HepG2 (cell line): ENCODE measurements around the gene PPP1CB.

Experiments used
- ARNTL ChIP-seq: sonication (generic); formaldehyde crosslinking; IDR thresholded peaks from 2 replicates; pipeline ENCODE4 v1.4.0; 2020; ENCODE audit warnings: mild to moderate bottlenecking, missing genetic modification reagents
- ASH2L ChIP-seq: fragments of 300-600, 200-600 bp; sonication (generic); IDR thresholded peaks from 2 replicates; pipeline ENCODE4 v1.7.0; 2017; ENCODE audit warnings: low read depth, mild to moderate bottlenecking, moderate library complexity, mixed read lengths, low read length; ENCODE audit not compliant: insufficient read length
- BHLHE40 ChIP-seq: IDR thresholded peaks from 2 replicates; pipeline ENCODE4 v1.6.1; 2011; ENCODE audit warnings: low read length, improper control_type of control experiment
- HDAC1 ChIP-seq: sonication (generic); formaldehyde crosslinking; IDR thresholded peaks from 2 replicates; pipeline ENCODE4 v1.5.1; 2020; ENCODE audit warnings: mild to moderate bottlenecking, missing genetic modification reagents
- JUN ChIP-seq: sonication (generic); formaldehyde crosslinking; IDR thresholded peaks from 2 replicates; pipeline ENCODE4 v1.4.0; 2020; ENCODE audit warnings: mild to moderate bottlenecking, missing genetic modification reagents
- NFYB ChIP-seq: sonication (generic); formaldehyde crosslinking; IDR thresholded peaks from 2 replicates; pipeline ENCODE4 v1.4.0; 2020; ENCODE audit warnings: missing genetic modification reagents
- SALL2 ChIP-seq: sonication (generic); formaldehyde crosslinking; IDR thresholded peaks from 2 replicates; pipeline ENCODE4 v1.8.1; 2023; ENCODE audit warnings: mild to moderate bottlenecking, missing genetic modification reagents, inconsistent platforms
- ZNF282 ChIP-seq: fragments of 450-650 bp; IDR thresholded peaks from 2 replicates; pipeline ENCODE4 v1.6.1; 2018; ENCODE audit not compliant: partially characterized antibody
- ZNF441 ChIP-seq: sonication (generic); formaldehyde crosslinking; IDR thresholded peaks from 2 replicates; pipeline ENCODE4 v1.7.0; 2021; ENCODE audit warnings: missing genetic modification reagents, borderline replicate concordance
- TF ChIP-seq, protein P1 (sequence below): sonication (generic); formaldehyde crosslinking; IDR thresholded peaks from 2 replicates; pipeline ENCODE4 v1.4.0; 2020; ENCODE audit warnings: mild to moderate bottlenecking, missing genetic modification reagents
- TF ChIP-seq, protein P2 (sequence below): sonication (generic); formaldehyde crosslinking; IDR thresholded peaks from 2 replicates; pipeline ENCODE4 v1.5.0; 2020; ENCODE audit warnings: mild to moderate bottlenecking, missing genetic modification reagents, moderate library complexity
- TF ChIP-seq, protein P3 (sequence below): sonication (generic); formaldehyde crosslinking; IDR thresholded peaks from 2 replicates; pipeline ENCODE4 v1.8.1; 2023; ENCODE audit warnings: mild to moderate bottlenecking, missing genetic modification reagents, borderline replicate concordance

DNA sequence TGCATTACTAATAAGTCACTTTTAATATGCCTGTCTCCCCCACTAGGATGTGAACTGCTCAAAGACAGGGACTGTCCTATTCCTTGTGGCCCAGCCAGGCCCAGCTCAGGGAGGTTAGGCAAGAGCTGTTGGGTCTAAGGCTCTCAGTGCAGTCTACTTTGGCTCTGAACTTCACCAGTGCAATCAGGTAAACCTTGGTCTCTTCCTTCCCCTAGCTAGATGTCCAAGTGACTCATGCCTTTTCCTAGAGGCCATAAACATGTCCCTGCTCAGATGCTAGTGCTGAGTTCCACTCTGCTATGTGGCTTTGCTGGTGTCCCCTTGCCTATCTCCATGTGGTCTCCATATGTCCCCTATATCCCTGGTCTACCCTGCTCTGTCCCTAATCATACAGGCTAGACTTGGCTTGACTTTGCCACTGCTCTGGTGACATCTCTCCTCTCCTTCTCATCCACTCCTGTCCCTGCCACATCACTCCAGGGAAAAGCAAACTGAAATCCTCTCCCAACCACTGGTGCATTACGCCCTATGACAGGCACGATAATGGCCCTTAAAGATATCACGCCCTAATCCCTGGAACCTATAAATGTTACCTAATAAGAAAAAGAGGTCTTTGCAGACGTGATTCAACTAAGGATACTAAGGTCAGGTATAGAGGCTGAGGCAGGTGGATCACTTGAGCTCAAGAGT, 45.7 kb upstream of the PPP1CB start:
- no peak for TF ChIP-seq NFYB (CRISPR knock-in tag)
- TF ChIP-seq, protein P1, sequence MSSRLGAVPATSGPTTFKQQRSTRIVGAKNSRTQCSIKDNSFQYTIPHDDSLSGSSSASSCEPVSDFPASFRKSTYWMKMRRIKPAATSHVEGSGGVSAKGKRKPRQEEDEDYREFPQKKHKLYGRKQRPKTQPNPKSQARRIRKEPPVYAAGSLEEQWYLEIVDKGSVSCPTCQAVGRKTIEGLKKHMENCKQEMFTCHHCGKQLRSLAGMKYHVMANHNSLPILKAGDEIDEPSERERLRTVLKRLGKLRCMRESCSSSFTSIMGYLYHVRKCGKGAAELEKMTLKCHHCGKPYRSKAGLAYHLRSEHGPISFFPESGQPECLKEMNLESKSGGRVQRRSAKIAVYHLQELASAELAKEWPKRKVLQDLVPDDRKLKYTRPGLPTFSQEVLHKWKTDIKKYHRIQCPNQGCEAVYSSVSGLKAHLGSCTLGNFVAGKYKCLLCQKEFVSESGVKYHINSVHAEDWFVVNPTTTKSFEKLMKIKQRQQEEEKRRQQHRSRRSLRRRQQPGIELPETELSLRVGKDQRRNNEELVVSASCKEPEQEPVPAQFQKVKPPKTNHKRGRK (CRISPR knock-in tag): no peak
- no peak for TF ChIP-seq ZNF282
- TF ChIP-seq HDAC1 (CRISPR knock-in tag): no peak
- TF ChIP-seq BHLHE40: no peak
- TF ChIP-seq SALL2: no peak
- TF ChIP-seq ASH2L: no peak
- TF ChIP-seq, protein P2, sequence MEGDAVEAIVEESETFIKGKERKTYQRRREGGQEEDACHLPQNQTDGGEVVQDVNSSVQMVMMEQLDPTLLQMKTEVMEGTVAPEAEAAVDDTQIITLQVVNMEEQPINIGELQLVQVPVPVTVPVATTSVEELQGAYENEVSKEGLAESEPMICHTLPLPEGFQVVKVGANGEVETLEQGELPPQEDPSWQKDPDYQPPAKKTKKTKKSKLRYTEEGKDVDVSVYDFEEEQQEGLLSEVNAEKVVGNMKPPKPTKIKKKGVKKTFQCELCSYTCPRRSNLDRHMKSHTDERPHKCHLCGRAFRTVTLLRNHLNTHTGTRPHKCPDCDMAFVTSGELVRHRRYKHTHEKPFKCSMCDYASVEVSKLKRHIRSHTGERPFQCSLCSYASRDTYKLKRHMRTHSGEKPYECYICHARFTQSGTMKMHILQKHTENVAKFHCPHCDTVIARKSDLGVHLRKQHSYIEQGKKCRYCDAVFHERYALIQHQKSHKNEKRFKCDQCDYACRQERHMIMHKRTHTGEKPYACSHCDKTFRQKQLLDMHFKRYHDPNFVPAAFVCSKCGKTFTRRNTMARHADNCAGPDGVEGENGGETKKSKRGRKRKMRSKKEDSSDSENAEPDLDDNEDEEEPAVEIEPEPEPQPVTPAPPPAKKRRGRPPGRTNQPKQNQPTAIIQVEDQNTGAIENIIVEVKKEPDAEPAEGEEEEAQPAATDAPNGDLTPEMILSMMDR (CRISPR knock-in tag): no peak
- TF ChIP-seq ARNTL (CRISPR knock-in tag): no peak
- TF ChIP-seq, protein P3, sequence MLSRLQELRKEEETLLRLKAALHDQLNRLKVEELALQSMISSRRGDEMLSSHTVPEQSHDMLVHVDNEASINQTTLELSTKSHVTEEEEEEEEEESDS (CRISPR knock-in tag): no peak
- TF ChIP-seq JUN (CRISPR knock-in tag): no peak
- TF ChIP-seq ZNF441 (CRISPR knock-in tag): no peak
